IPS-18c (cell line): ENCODE results near the gene EID2.

Experiments
- H3K4me3 ChIP-seq: 2 replicates; pipeline ENCODE4 v1.7.0; 2013; ENCODE audit warnings: low read depth, mild to moderate bottlenecking, low read length, moderate library complexity; ENCODE audit not compliant: insufficient read depth
- H3K9me3 ChIP-seq: one replicate; pipeline ENCODE4 v1.6.1; 2013; ENCODE audit warnings: mild to moderate bottlenecking, low read length, moderate library complexity; ENCODE audit not compliant: control insufficient read depth, insufficient read depth

The EID2 gene

GRCh38 chr19:39514840-39515550 lies 25.0 kb downstream of the EID2 start, which contains the start of gene SELENOV:
TSS of gene SELENOV (plus strand) at chr19:39515139. CDS start at chr19:39515213, 74 bp downstream.
- Histone ChIP-seq H3K9me3 (peaks cover 6% of the 10 kb centered on the region), H3K4me3 (peak within 1 kb of the TSS; percentile 91)

- Histone ChIP-seq H3K4me3 (no peak overlapping the region), H3K9me3 (peaks cover 4% of the 10 kb centered on the region)
Measured at GRCh38 chr19:39512988-39513387, 27.0 kb downstream of the EID2 start.

- H3K4me3 ChIP-seq: no peak overlapping the region
- peaks cover 4% of the 10 kb centered on the region for H3K9me3 ChIP-seq
Measured at GRCh38 chr19:39509233-39509632, 30.7 kb downstream of the EID2 start.

- peaks cover 4% of the 10 kb centered on the region for H3K9me3 ChIP-seq
- no peak overlapping the region for H3K4me3 ChIP-seq
Measured at GRCh38 chr19:39508629-39509028, 31.3 kb downstream of the EID2 start.

- H3K4me3 ChIP-seq: peak overlapping the region; percentile 63
- peaks cover 4% of the 10 kb centered on the region for H3K9me3 ChIP-seq
Measured at GRCh38 chr19:39507715-39508364, 32.1 kb downstream of the EID2 start.

DNA sequence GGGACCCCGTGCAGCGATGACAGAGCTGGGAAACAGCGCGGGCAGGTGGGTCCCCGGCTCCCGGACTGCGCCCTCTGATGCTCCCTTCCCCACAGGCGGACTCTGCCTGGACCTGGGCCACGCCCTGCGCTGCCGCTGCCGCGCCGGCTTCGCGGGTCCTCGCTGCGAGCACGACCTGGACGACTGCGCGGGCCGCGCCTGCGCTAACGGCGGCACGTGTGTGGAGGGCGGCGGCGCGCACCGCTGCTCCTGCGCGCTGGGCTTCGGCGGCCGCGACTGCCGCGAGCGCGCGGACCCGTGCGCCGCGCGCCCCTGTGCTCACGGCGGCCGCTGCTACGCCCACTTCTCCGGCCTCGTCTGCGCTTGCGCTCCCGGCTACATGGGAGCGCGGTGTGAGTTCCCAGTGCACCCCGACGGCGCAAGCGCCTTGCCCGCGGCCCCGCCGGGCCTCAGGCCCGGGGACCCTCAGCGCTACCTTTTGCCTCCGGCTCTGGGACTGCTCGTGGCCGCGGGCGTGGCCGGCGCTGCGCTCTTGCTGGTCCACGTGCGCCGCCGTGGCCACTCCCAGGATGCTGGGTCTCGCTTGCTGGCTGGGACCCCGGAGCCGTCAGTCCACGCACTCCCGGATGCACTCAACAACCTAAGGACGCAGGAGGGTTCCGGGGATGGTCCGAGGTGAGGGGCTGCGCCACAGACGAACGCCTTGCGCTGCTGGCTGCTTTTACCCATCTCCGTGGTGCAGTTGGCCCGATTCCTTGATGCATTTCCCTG lies 32.8 kb downstream of the EID2 start:
- Histone ChIP-seq H3K4me3 (peak overlapping the region; percentile 63), H3K9me3 (peaks cover 4% of the 10 kb centered on the region)

- no peak overlapping the region for H3K4me3 ChIP-seq
Measured at GRCh38 chr19:39506598-39506943, 33.4 kb downstream of the EID2 start.

DNA sequence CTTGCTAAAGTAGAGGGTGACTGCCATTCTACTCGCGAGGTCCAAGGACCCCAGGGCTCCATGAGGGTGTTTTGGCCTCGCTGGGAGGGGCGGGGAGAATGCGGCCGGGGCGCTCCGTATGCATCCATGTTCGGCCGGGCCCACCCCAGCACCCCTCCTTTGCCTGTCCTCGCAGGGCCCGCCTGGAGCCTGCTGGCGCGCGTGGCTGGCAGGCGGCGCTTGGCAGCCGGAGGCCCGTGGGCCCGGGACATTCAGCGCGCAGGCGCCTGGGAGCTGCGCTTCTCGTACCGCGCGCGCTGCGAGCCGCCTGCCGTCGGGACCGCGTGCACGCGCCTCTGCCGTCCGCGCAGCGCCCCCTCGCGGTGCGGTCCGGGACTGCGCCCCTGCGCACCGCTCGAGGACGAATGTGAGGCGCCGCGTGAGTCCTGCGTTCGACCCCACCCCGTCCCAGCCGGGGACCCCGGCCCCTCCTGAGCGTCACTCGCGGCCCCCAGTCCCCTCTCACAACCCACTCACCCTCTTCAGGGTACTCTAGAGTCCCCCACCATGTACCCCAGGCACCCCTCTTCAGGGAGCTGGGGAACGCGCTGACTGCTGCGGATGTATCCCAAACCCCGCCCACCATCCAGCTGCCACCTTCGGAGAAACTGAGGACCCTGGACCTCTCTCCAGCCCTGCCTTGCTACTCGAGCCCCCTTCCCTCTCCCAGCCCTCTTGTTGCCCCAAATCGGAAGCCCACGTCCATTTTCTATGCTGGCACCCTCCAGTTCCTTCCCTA lies 37.1 kb downstream of the EID2 start:
- H3K4me3 ChIP-seq: no peak overlapping the region
- peaks cover 4% of the 10 kb centered on the region for H3K9me3 ChIP-seq

More at GRCh38 chr19:39506598-39506943, 33.4 kb downstream of the EID2 start:
- H3K9me3 ChIP-seq: peaks cover 4% of the 10 kb centered on the region

DNA sequence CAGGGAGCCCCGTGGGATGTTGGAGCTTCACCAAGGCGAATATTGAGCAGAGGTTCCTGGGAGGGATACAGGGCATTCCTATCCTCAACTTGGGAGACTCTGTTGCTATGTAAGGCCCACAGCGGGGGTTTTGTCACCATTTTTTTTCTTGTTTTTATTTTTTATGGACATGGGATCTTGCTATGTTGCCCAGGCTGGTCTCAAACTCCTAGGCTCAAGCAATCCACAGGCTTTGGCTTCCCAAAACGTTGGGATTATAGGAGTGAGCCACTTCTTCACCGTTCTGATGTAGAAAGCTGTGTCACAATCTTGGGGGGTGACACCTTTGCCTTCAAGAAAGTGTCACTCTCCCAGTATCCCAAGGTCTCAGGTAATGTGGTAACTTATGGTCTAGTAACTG lies 38.6 kb downstream of the EID2 start:
- H3K4me3 ChIP-seq: no peak overlapping the region

GRCh38 chr19:39500543-39500942 lies 39.4 kb downstream of the EID2 start:
- Histone ChIP-seq H3K4me3 (no peak overlapping the region), H3K9me3 (no peaks in the 10 kb centered on the region)

More for the DNA sequence above, 38.6 kb downstream of the EID2 start:
- H3K9me3 ChIP-seq: peaks cover under 1% of the 10 kb centered on the region

- Histone ChIP-seq H3K4me3 (no peak overlapping the region), H3K9me3 (no peaks in the 10 kb centered on the region)
Measured at GRCh38 chr19:39499932-39500331, 40.0 kb downstream of the EID2 start.

GRCh38 chr19:39498798-39499642 lies 40.9 kb downstream of the EID2 start, which contains the start of gene DLL3:
TSS of gene DLL3 (plus strand) at chr19:39498947. CDS start at chr19:39498975, 28 bp downstream.
- Histone ChIP-seq H3K9me3 (no peaks in the 10 kb centered on the region), H3K4me3 (peak within 1 kb of the TSS; percentile 57)

DNA sequence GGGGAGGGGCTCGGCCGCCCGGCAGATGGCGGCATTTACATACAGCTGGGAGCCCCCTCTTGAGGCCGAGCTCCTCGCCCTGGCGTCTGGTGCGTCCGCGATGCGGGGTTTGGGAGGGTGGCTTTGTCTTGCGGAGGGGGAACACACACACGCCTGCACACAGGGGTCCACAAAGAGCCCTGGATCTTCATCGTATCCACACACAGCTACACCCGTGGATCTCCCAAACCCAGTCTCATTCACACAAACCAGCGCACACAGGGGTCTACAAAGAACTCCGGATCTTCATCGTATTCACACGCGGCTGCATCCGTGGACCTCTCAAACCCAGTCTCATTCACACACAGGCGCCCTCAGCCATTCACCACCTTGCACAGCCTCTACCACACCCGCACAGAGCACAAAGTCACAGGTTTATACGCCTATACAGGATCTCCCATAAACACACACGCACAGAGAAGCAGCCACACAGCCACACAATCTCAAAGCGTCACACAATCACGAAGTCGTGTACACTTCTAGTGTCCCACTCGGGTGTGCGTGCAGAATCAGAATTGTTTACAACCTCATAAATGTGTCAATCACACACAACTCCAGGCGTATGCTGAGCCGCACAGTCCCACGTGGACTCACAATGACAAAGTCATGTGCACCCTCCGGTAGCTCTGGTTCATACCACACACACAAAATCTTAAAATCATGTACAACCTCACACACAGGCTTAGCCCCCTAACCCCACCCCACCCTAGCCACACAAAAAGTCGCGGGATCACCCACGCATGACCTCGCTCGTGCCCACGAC lies 41.8 kb downstream of the EID2 start:
- Histone ChIP-seq H3K9me3 (no peaks in the 10 kb centered on the region), H3K4me3 (peak overlapping the region; percentile 57)

GRCh38 chr19:39497701-39497995 lies 42.3 kb downstream of the EID2 start:
- Histone ChIP-seq H3K9me3 (no peaks in the 10 kb centered on the region), H3K4me3 (no peak overlapping the region; the same call in 1 of the 2 replicates)

DNA sequence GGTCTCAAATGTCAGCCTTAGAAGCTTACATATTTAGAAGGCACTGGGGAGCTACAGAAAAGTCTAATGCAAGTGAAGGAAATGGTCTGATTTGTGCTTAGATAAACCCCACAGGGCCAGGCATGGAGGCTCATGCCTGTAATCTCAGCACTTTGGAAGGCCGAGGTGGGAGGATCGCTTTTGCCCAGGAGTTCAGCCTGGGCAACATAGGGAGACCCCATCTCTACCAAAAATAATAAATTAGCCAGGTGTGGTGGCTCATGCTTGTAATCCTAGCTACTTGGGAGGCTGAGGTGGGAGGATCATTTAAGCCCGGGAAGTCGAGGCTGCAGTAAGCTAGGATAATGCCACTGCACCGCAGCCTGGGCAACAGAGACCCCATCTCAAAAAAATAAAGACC lies 43.9 kb downstream of the EID2 start:
- Histone ChIP-seq H3K9me3 (no peaks in the 10 kb centered on the region), H3K4me3 (no peak overlapping the region)

DNA sequence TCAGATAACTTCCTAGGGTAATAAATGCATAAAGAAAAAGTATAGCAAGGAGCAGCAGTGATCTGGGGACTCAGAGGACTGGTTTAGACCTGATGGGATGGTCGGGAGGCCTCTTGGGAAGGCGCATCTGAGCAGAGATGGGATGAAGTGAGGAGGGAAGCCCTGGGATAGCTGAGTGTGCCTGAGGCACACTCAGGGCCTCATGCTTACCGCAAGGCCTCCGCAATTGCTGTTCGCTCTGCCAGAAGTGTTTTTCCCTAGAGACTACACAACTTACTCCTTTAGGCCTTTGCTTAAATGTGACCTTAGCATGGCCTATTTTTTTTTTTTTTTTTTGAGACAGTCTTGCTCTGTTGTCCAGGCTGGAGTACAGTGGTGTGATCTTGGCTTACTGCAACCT lies 45.3 kb downstream of the EID2 start:
- Histone ChIP-seq H3K9me3 (no peaks in the 10 kb centered on the region), H3K4me3 (no peak overlapping the region)
